DND-41 (cell line): ENCODE results near the gene SLIT1.

ENCODE experiments used
- ATAC-seq: fragments of 200-7000 bp; cut with Tn5 transposase; 3 replicates; pipeline ENCODE4 v1.9.1; 2021; ENCODE audit warnings: low read depth; ENCODE audit not compliant: insufficient read depth
- DNase-seq: peaks from one replicate; pipeline ENCODE4 v3.0.0-alpha.2; 2020
- H2AFZ ChIP-seq: 2 replicates; pipeline ENCODE4 v1.6.0; 2012; ENCODE audit warnings: low read depth, low read length
- H3K27ac ChIP-seq: 2 replicates; pipeline ENCODE4 v1.5.1; 2012; ENCODE audit warnings: low read length, inconsistent platforms
- H3K27me3 ChIP-seq: fragments of 200-600 bp; sonication (generic); 2 replicates; pipeline ENCODE4 v1.6.0; 2012; ENCODE audit warnings: low read length, mild to moderate bottlenecking, inconsistent platforms; ENCODE audit not compliant: insufficient read depth, poor library complexity
- H3K36me3 ChIP-seq: 2 replicates; pipeline ENCODE4 v1.5.1; 2012; ENCODE audit warnings: low read length, inconsistent platforms; ENCODE audit not compliant: insufficient read depth
- H3K4me1 ChIP-seq: 2 replicates; pipeline ENCODE4 v1.5.1; 2012; ENCODE audit warnings: mild to moderate bottlenecking, low read length; ENCODE audit not compliant: insufficient read depth
- H3K4me2 ChIP-seq: 2 replicates; pipeline ENCODE4 v1.6.0; 2012; ENCODE audit warnings: mild to moderate bottlenecking, moderate library complexity, low read length, inconsistent platforms; ENCODE audit not compliant: insufficient read depth
- H3K4me3 ChIP-seq, 2 experiments: fragments of 200-600 bp in 1 of 2; shearing (Covaris generic) in 1 of 2; 2 replicates each; pipeline ENCODE4 v1.5.1; 2012 to 2016; ENCODE audit warnings: inconsistent platforms in 2 of 2, low read length in 2 of 2, mild to moderate bottlenecking in 2 of 2, low read depth in 1 of 2, moderate library complexity in 1 of 2
- H3K79me2 ChIP-seq: 2 replicates; pipeline ENCODE4 v1.6.0; 2012; ENCODE audit warnings: low read length, inconsistent platforms; ENCODE audit not compliant: insufficient read depth
- H3K9ac ChIP-seq: 2 replicates; pipeline ENCODE4 v1.6.0; 2012; ENCODE audit warnings: low read depth, mild to moderate bottlenecking, inconsistent platforms, low read length, moderate library complexity
- H3K9me3 ChIP-seq: 2 replicates; pipeline ENCODE4 v1.5.1; 2012; ENCODE audit warnings: low read length, moderate library complexity, mild to moderate bottlenecking, inconsistent platforms; ENCODE audit not compliant: insufficient read depth, severe bottlenecking
- H4K20me1 ChIP-seq: 2 replicates; pipeline ENCODE4 v1.6.0; 2012; ENCODE audit warnings: low read length; ENCODE audit not compliant: insufficient read depth
- CTCF ChIP-seq: IDR thresholded peaks from 2 replicates; pipeline ENCODE4 v1.5.1; 2012; ENCODE audit warnings: borderline replicate concordance, low read length, moderate library complexity, mild to moderate bottlenecking; ENCODE audit not compliant: poor library complexity, severe bottlenecking; ENCODE audit errors: extremely low read depth
- EZH2 ChIP-seq: IDR thresholded peaks from 3 replicates; pipeline ENCODE4 v1.6.1; 2012; ENCODE audit warnings: borderline replicate concordance, low read depth, mild to moderate bottlenecking, moderate library complexity, low read length, inconsistent platforms; ENCODE audit not compliant: severe bottlenecking

The SLIT1 gene

GRCh38 chr10:97149079-97149531 is 36.7 kb downstream of the SLIT1 start:
- Histone ChIP-seq H3K36me3 (no peaks in the 10 kb centered on the region), H3K9ac (no peak overlapping the region), H3K4me1 (no peaks in the 10 kb centered on the region), H3K79me2 (no peaks in the 10 kb centered on the region), H4K20me1 (no peaks in the 10 kb centered on the region), H2AFZ (no peak overlapping the region), H3K4me2 (no peak overlapping the region), H3K9me3 (no peaks in the 10 kb centered on the region), H3K27ac (no peak overlapping the region), H3K27me3 (no peaks in the 10 kb centered on the region), H3K4me3 (no peak overlapping the region)
- DNase-seq (no peak), ATAC-seq (no peak)
- no peak for TF ChIP-seq EZH2
- no peak for TF ChIP-seq CTCF

GRCh38 chr10:97144297-97144696 is 41.5 kb downstream of the SLIT1 start:
- H3K9me3 ChIP-seq = no peaks in the 10 kb centered on the region
- H3K4me2 ChIP-seq = no peak overlapping the region
- H3K79me2 ChIP-seq = no peaks in the 10 kb centered on the region
- no peak for TF ChIP-seq CTCF
- TF ChIP-seq EZH2 = no peak
- ATAC-seq (no peak), DNase-seq (no peak)
- no peaks in the 10 kb centered on the region for H3K36me3 ChIP-seq
- H4K20me1 ChIP-seq = no peaks in the 10 kb centered on the region
- H3K9ac ChIP-seq = no peak overlapping the region
- no peaks in the 10 kb centered on the region for H3K27me3 ChIP-seq
- H2AFZ ChIP-seq = no peak overlapping the region
- no peak overlapping the region for H3K4me3 ChIP-seq
- H3K27ac ChIP-seq = no peak overlapping the region
- no peaks in the 10 kb centered on the region for H3K4me1 ChIP-seq

- Histone ChIP-seq H3K27ac (no peak overlapping the region), H2AFZ (no peak overlapping the region), H3K36me3 (no peaks in the 10 kb centered on the region), H3K79me2 (no peaks in the 10 kb centered on the region), H3K4me1 (no peaks in the 10 kb centered on the region), H3K9me3 (no peaks in the 10 kb centered on the region), H3K4me2 (no peak overlapping the region), H4K20me1 (no peaks in the 10 kb centered on the region), H3K27me3 (peaks cover 2% of the 10 kb centered on the region), H3K4me3 (no peak overlapping the region), H3K9ac (no peak overlapping the region)
- no peak for DNase-seq
- TF ChIP-seq CTCF (no peak), EZH2 (no peak)
- ATAC-seq = no peak
Observed at GRCh38 chr10:97142834-97143233, 42.9 kb downstream of the SLIT1 start.
